Activated CD8-positive, alpha-beta memory T cell treated with anti-CD3 and anti-CD28 coated beads, Interleukin-2, amount 50 U/mL, for 24 hours (primary cell): ENCODE measurements around the gene SH3BP1.

ENCODE experiments used
- DNase-seq: peaks from one replicate; pipeline ENCODE4 v3.0.0-alpha.2; 2020; ENCODE audit errors: extremely low read depth

SH3BP1 gene

GRCh38 chr22:37659066-37659896, 19.8 kb downstream of the SH3BP1 start:
- no peak for DNase-seq

- DNase-seq = no peak
These were observed 20.6 kb downstream of the SH3BP1 start for GRCh38 chr22:37659897-37660708.

- DNase-seq = no peak
These were observed 21.2 kb downstream of the SH3BP1 start for GRCh38 chr22:37660709-37661045.

GRCh38 chr22:37661160-37661924, 21.9 kb downstream of the SH3BP1 start:
- no peak for DNase-seq

GRCh38 chr22:37662039-37662438, 22.6 kb downstream of the SH3BP1 start:
- DNase-seq = no peak

- no peak for DNase-seq
These were observed 24.2 kb downstream of the SH3BP1 start for GRCh38 chr22:37663521-37664140.

GRCh38 chr22:37664249-37665101, 25.0 kb downstream of the SH3BP1 start:
- no peak for DNase-seq

- DNase-seq = no peak
These were observed 26.0 kb downstream of the SH3BP1 start for GRCh38 chr22:37665487-37665886.

- DNase-seq = no peak
These were observed 30.1 kb downstream of the SH3BP1 start for GRCh38 chr22:37669586-37669985.

- no peak for DNase-seq
These were observed 32.9 kb downstream of the SH3BP1 start for GRCh38 chr22:37672206-37672919.

- no peak for DNase-seq
These were observed 33.5 kb downstream of the SH3BP1 start for GRCh38 chr22:37672920-37673455.

- no peak for DNase-seq
These were observed 34.8 kb downstream of the SH3BP1 start for GRCh38 chr22:37674248-37674647.

- DNase-seq = no peak
These were observed 35.8 kb downstream of the SH3BP1 start, which contains the start of gene LGALS1 for GRCh38 chr22:37674951-37675929. LGALS1 (plus strand) TSS chr22:37675636; CDS start chr22:37675703, 67 bp downstream.

- DNase-seq = no peak
These were observed 36.7 kb downstream of the SH3BP1 start for GRCh38 chr22:37675930-37676735.

- peak; percentile 79 for DNase-seq
These were observed 37.4 kb downstream of the SH3BP1 start for GRCh38 chr22:37676736-37677492.

- no peak for DNase-seq
These were observed 38.1 kb downstream of the SH3BP1 start for GRCh38 chr22:37677493-37677974.

GRCh38 chr22:37678372-37678771, 38.9 kb downstream of the SH3BP1 start:
- DNase-seq = no peak
